Activated CD8-positive, alpha-beta T cell treated with anti-CD3 and anti-CD28 coated beads for 36 hours (primary cell): ENCODE measurements around the gene ALG8. TPM values are rescaled to one million over a fixed set of nuclear protein-coding genes. Genes with fewer than 3 reads are reported as not detected.
A peak's percentile ranks its signal among the peaks of the same experiment; 100 is the strongest.

Source experiments
- ATAC-seq: fragments of 200-7000 bp; cut with Tn5 transposase; one replicate; pipeline ENCODE4 v1.10.0; 2021; ENCODE audit warnings: mild to moderate bottlenecking, moderate library complexity
- CTCF ChIA-PET: fragments of 350-600 bp; sonication (Branson Sonifier 250); formaldehyde crosslinking; loops from one replicate; lab custom pipeline; 2021; ENCODE audit warnings: antibody characterized with exemption; lab: Charles Lee
- POLR2A ChIA-PET: fragments of 350-600 bp; sonication (Branson Sonifier 250); formaldehyde crosslinking; loops from one replicate; lab custom pipeline; 2021; ENCODE audit warnings: antibody characterized with exemption; lab: Charles Lee
- DNase-seq: peaks from one replicate; pipeline ENCODE4 v3.0.0-alpha.2; 2020
- H3K27ac Mint-ChIP-seq: one replicate; pipeline ENCODE4 v1.8.0; 2021; ENCODE audit warnings: mild to moderate bottlenecking, mixed read lengths
- H3K27me3 Mint-ChIP-seq: one replicate; pipeline ENCODE4 v1.8.0; 2021; ENCODE audit warnings: mixed read lengths
- H3K36me3 Mint-ChIP-seq: one replicate; pipeline ENCODE4 v1.8.0; 2021; ENCODE audit warnings: low read depth, mixed read lengths
- H3K4me1 Mint-ChIP-seq: one replicate; pipeline ENCODE4 v1.8.0; 2021; ENCODE audit warnings: low read depth, mixed read lengths
- H3K4me3 Mint-ChIP-seq: one replicate; pipeline ENCODE4 v1.8.0; 2021; ENCODE audit warnings: mild to moderate bottlenecking, moderate library complexity, mixed read lengths
- H3K9me3 Mint-ChIP-seq: one replicate; pipeline ENCODE4 v1.8.0; 2021; ENCODE audit warnings: mixed read lengths
- CTCF ChIP-seq: fragments of 200-600 bp; IDR thresholded peaks from one replicate; pipeline ENCODE4 v1.8.0; 2022; ENCODE audit warnings: antibody characterized with exemption, mild to moderate bottlenecking
- intact Hi-C: fragments of 100-400 bp; cut with micrococcal nuclease; formaldehyde crosslinking; loops from one replicate; pipeline ENCODE4 v1.10.0; 2022
- total RNA-seq, 2 experiments: library from RNA; stranded (reverse); gene quantifications; one replicate each; pipeline ENCODE4 v1.2.3, GENCODE V29; 2021

Gene ALG8
- total RNA-seq, 2 experiments from 2014 or later = 45.5 to 47.7 TPM

GRCh38 chr11:78069465-78069864 lies 70.0 kb downstream of the ALG8 start:
- H3K36me3 Mint-ChIP-seq = peaks cover 37% of the 10 kb centered on the region

GRCh38 chr11:78067704-78068103 lies 71.7 kb downstream of the ALG8 start:
- H3K36me3 Mint-ChIP-seq = peaks cover 33% of the 10 kb centered on the region
- no peak for TF ChIP-seq CTCF
- ChIA-PET CTCF (no interaction called here), POLR2A (interaction anchor here (0.6 to 0.7 kb wide), 2 partner anchors 64 to 369 kb away, joined by 3 read pairs; no protein-coding TSS in a partner anchor)
- peaks cover 2% of the 10 kb centered on the region for H3K4me1 Mint-ChIP-seq
- intact Hi-C loops = no loop called here
- ATAC-seq (no peak), DNase-seq (no peak)
- H3K9me3 Mint-ChIP-seq = no peaks in the 10 kb centered on the region
- H3K4me3 Mint-ChIP-seq = no peak overlapping the region
- peak overlapping the region; percentile 9 for H3K27ac Mint-ChIP-seq
- H3K27me3 Mint-ChIP-seq = no peaks in the 10 kb centered on the region

More at GRCh38 chr11:78069465-78069864, 70.0 kb downstream of the ALG8 start:
- no peaks in the 10 kb centered on the region for H3K9me3 Mint-ChIP-seq
- intact Hi-C loops = no loop called here
- no peak for TF ChIP-seq CTCF
- ATAC-seq (no peak), DNase-seq (no peak)
- H3K4me1 Mint-ChIP-seq = peaks cover 5% of the 10 kb centered on the region
- POLR2A ChIA-PET = interaction anchor here (1.1 kb wide), 1 partner anchor 9 kb away, joined by 8 read pairs; the partner anchor contains the start of gene NDUFC2
- no peak overlapping the region for H3K27ac Mint-ChIP-seq
- H3K4me3 Mint-ChIP-seq = no peak overlapping the region
- H3K27me3 Mint-ChIP-seq = no peaks in the 10 kb centered on the region
- CTCF ChIA-PET = interaction anchor here (1.3 to 1.4 kb wide), 2 partner anchors 8 to 24 kb away, joined by 3 to 6 read pairs; no protein-coding TSS in a partner anchor

DNA sequence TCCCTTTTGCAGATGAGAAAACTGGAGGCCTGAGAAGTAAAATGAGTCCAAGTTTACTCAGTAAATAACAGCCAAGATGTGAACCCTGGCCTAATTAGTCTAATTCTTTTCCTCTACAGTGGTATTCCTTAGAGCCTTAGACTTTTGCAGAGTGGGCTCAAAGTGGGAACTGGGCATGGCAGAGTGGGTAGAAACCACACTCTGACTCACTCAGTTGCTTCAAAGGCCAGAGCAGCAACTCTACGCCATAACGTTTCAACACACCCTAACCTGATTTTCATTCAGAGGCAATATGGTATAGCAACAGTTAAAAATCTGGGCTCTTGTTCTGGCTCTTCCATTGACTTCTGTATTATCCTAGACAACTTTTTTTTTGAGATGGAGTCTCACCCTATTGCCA lies 73.0 kb downstream of the ALG8 start:
- Mint-ChIP-seq H3K4me3 (no peak overlapping the region), H3K9me3 (no peaks in the 10 kb centered on the region), H3K36me3 (peaks cover 25% of the 10 kb centered on the region), H3K27me3 (no peaks in the 10 kb centered on the region), H3K27ac (no peak overlapping the region), H3K4me1 (no peaks in the 10 kb centered on the region)
- POLR2A ChIA-PET = interaction anchor here (1.2 kb wide), 1 partner anchor 30 kb away, joined by 3 read pairs; no protein-coding TSS in a partner anchor
- DNase-seq = no peak
- TF ChIP-seq CTCF = no peak
- no peak for ATAC-seq
- intact Hi-C loops = no loop called here
- CTCF ChIA-PET = no interaction called here

GRCh38 chr11:78065203-78065602 lies 74.2 kb downstream of the ALG8 start:
- Mint-ChIP-seq H3K4me3 (no peak overlapping the region), H3K4me1 (no peaks in the 10 kb centered on the region), H3K27me3 (no peaks in the 10 kb centered on the region), H3K27ac (no peak overlapping the region), H3K36me3 (peaks cover 23% of the 10 kb centered on the region), H3K9me3 (no peaks in the 10 kb centered on the region)
- DNase-seq = no peak
- ChIA-PET POLR2A (interaction anchor here (1.2 kb wide), 1 partner anchor 29 kb away, joined by 3 read pairs; no protein-coding TSS in a partner anchor), CTCF (interaction anchor here (0.6 to 1.6 kb wide), 4 partner anchors 11 to 439 kb away, joined by 3 to 10 read pairs (median 3); no protein-coding TSS in a partner anchor)
- intact Hi-C loops = no loop called here
- no peak for TF ChIP-seq CTCF
- no peak for ATAC-seq

DNA sequence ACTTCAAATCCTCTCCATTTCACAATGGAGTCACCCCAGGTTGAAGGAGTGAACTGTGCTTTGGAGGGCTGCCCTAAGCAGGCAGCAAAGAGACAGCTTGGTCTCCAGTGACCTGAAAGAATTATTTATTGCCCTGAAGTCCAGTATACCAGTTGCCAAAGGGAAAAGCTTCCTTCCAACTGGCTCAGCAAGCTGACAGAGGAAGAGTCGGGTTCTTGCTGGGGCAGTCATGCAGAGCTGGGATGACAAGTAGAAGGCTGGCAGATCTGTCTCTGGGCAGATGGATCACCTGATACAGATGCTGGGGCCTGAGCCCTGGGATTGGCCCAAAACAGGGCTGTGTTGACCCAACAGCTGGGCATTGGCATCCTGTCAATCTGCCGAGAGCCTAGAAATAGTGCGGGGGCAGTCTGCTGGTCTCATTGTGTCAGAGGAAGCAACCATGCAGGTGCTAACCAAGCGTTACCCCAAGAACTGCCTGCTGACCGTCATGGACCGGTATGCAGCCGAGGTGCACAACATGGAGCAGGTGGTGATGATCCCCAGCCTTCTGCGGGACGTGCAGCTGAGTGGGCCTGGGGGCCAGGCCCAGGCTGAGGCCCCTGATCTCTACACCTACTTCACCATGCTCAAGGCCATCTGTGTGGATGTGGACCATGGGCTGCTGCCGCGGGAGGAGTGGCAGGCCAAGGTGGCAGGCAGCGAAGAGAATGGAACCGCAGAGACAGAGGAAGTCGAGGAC lies 75.8 kb downstream of the ALG8 start, which contains the start of gene THRSP:
Gene THRSP, plus strand, starts transcription at position 422 of the 742 bp plus-strand sequence. Its CDS starts 21 bp downstream, at position 443.
- H3K9me3 Mint-ChIP-seq = no peaks in the 10 kb centered on the region
- H3K27ac Mint-ChIP-seq = no peak within 1 kb of the TSS
- no peaks in the 10 kb centered on the region for H3K27me3 Mint-ChIP-seq
- H3K36me3 Mint-ChIP-seq = peaks cover 14% of the 10 kb centered on the region
- TF ChIP-seq CTCF = no peak
- H3K4me3 Mint-ChIP-seq = no peak within 1 kb of the TSS
- ATAC-seq = no peak
- ChIA-PET CTCF (interaction anchor here (0.9 to 1.5 kb wide), 2 partner anchors 18 to 64 kb away, joined by 3 to 7 read pairs; no protein-coding TSS in a partner anchor), POLR2A (interaction anchor here (0.7 kb wide), 1 partner anchor 17 kb away, joined by 3 read pairs; the partner anchor contains the start of gene NDUFC2)
- no peak for DNase-seq
- intact Hi-C loops = no loop called here
- H3K4me1 Mint-ChIP-seq = no peaks in the 10 kb centered on the region
